ENCODE results near the gene TGFB1I1.
"Not testable (repeated sequence)": the region's sequence is repeated elsewhere in the genome, so short reads cannot be mapped to it uniquely, and the experiment has no call there.

Gene TGFB1I1

GRCh38 chr16:31488468-31489297 lies 16.7 kb downstream of the TGFB1I1 start:
- DNase-seq = no peak

DNA sequence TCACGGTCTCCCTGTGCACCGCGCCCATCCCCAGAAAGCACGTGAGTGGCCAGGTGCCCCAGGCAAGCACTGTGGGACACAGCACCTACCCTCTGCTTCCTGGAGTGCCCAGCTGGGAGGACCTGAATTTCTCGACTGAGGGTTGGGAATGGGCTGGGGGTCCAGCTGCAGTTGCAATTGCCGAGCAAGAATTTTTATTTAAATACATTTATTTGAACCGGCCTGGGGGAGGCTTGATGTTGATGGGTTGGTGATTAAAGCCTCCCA lies 17.3 kb downstream of the TGFB1I1 start:
- no peak for DNase-seq

DNA sequence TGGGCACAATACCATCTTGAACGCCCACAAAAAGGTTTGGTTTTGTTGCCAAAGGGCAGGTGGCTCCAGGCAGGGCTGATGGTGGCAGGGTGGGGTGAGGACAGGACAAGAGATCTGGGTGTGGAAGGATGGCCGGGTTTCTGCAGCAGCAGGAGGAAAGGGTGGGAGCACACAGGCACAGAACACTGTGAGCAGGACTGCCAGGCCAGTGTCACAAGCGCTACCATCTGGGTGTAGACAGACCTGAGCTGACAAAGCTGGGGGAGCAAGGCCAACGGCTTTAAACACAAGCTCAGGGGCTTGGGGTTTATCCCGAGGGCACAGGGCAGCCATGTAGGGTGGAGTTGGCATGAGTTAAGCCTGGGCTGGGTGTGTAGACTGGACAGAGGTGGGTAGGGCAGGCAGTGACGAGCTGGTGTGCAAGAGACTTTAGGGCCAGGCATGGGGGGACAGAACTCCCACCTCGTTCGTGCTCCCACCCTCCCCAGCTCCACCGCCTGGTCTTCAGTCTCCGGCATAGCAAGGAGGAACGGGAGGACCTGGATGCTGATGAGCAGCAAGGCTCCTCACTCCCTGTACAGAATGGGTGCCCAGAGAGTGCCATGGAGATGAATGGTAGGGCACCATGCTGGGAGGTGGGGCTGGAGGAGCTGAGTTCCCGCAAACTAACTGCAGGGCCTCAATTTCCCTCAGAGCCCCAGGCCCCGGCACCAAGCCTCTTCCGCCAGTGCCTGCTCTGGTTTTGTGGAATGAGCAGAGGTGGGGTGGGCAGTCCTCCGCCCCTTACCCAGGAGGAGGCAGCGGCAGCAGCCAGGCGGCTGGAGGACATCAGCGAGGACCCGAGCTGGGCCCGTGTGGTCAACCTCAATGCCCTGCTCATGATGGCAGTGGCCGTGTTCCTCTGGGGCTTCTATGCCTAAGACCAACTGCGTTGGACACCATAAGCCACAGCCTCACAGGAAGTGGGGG lies 17.9 kb downstream of the TGFB1I1 start:
- no peak for DNase-seq

GRCh38 chr16:31491778-31492418 lies 19.9 kb downstream of the TGFB1I1 start:
- DNase-seq = no peak

GRCh38 chr16:31493506-31494125 lies 21.7 kb downstream of the TGFB1I1 start:
- DNase-seq = no peak

- no peak for DNase-seq
Measured at GRCh38 chr16:31496670-31497069, 24.7 kb downstream of the TGFB1I1 start.

- DNase-seq = no peak
Measured at GRCh38 chr16:31498493-31498892, 26.5 kb downstream of the TGFB1I1 start.

DNA sequence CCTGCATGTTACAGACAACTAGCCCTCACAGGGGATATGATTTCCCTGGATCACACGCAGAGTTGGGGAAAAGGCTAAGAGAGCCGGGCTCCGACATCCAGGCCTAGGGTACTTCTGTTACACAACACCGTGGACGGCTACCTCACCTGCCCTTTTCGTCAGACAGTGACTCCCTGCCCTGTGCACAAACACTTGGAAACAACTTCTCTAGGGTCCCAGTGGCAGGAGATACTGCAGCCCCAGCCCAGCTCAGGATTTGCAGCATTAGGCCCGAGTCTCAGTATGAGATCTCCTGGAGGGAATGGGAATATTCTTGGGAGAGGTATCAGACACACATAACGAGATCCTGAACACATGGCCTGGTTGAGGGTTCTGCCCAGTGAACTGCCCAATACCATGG lies 28.0 kb downstream of the TGFB1I1 start:
- no peak for DNase-seq

- no peak for DNase-seq
Measured at GRCh38 chr16:31501226-31501965, 29.4 kb downstream of the TGFB1I1 start.

DNA sequence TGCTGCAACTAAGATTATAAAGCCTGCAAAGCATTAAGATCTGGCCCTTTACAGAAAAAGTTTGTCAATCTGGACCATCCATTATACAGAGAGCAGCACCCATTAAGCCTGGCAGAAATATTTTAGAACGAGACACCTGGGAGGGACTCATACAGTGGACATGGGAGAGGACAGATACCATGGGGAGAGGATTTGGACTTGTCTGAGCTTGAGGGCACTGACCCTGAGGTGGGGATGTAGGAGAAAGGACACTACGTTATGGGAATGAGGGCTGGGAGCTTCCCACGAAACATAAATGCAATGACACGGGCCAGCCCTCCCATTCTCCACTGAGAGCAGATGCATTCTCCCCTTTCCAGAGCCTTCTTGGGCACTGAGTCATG lies 30.0 kb downstream of the TGFB1I1 start:
- DNase-seq = no peak

DNA sequence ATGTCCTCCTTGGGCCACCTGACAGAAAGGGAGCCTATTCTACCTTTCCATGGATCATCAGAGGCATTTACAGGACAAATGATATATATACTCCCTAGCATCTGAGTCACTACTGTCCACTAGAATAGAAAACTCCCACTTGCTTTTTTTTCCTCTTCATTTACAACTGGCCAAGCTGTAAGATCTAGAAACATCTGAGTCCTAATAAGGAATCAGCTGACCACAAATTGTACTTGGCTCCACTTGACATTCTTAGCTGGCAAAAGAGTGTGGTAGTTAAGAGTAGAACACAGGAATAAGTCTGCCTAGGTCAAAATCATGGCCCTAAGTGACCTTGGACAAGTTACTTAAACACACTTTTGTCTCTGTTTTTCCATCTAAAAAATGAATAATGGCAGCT lies 31.0 kb downstream of the TGFB1I1 start:
- no peak for DNase-seq

DNA sequence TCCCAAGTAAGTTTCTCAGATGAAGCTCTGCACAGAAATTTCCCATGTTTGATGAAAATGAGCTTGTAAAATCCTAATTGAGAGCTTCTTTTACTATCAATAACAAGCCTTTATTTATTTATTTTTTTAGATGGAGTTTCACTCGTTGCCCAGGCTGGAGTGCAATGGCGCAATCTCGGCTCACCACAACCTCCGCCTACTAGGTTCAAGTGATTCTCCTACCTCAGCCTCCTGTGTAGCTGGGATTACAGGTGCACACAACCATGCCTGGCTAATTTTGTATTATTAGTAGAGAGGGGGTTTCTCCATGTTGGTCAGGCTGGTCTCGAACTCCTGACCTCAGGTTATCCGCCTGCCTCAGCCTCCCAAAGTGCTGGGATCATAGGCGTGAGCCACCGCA lies 31.6 kb downstream of the TGFB1I1 start:
- not testable (repeated sequence) for DNase-seq

GRCh38 chr16:31504159-31504558 lies 32.2 kb downstream of the TGFB1I1 start:
- DNase-seq = no peak

- DNase-seq = no peak
Measured at GRCh38 chr16:31505483-31505882, 33.5 kb downstream of the TGFB1I1 start.

DNA sequence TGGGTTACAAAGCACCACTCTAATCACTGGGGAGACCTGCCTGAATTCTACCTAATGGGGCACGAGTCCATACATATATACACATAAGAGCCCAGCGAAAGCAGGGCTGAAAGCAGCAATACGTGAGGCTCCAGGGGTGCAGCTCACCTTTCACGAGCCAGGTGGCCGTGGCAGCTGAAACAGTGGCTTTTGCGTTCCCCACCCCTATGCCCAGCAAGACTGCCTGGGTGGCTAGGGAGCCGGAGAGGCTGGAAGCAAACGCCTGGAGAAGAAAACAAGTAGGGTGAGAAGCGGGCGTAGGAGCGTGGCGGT lies 35.6 kb downstream of the TGFB1I1 start:
- DNase-seq = no peak

GRCh38 chr16:31507929-31508705 lies 36.2 kb downstream of the TGFB1I1 start, which contains the start of gene RUSF1:
RUSF1 (minus strand) TSS chr16:31508391; CDS start chr16:31508373, 18 bp downstream.
- peak; percentile 81 for DNase-seq

GRCh38 chr16:31508706-31509195 lies 36.8 kb downstream of the TGFB1I1 start:
- DNase-seq = no peak

- no peak for DNase-seq
Measured at GRCh38 chr16:31513126-31513525, 41.2 kb downstream of the TGFB1I1 start.

DNA sequence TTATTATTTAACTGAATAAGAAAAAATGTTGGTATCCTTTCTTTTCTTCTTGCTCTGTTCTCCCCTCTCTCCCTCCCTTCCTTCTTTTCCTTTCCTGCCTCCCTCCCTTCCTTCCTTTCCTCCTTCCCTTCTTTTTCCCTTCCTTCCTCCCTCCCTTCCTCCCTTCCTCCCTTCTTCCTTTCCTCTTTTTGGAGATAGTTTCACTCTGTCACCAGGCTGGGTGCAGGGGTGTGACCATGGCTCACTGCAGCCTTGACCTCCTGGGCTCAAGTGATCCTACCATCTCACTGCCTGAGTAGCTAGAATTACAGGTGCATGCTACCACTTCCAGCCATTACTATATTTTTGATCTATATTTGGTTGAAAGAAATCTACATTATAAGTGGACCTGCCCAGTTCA lies 41.9 kb downstream of the TGFB1I1 start:
- no peak for DNase-seq

- DNase-seq = no peak
Measured at GRCh38 chr16:31517800-31518402, 45.9 kb downstream of the TGFB1I1 start.

All from NCI-H774 (cell line).